ENCODE results near the gene SEL1L2.

SEL1L2 gene

DNA sequence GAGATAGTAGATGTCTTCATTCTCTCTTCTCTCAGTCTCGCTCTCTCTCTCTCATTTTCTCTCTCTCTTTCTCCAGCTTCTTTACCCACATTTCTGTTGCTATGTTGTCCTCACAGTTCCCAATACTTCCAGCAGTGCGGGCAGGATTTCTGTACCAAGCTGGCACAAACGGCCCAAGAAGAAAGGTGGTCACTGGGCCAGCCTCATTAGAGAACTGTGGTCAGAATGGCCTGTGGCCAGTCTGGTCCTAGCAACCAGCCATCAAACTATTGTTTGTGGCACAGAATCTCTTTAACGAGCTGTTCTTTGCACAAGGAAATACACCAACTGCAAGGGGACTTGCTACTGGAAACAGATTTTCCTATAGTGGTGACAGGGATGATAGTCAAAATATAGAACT lies 81.3 kb downstream of the SEL1L2 start:
- no peaks in the 10 kb centered on the region for H3K36me3 Mint-ChIP-seq
- H3K9me3 Mint-ChIP-seq (ENCODE audit: low read depth), result no peaks in the 10 kb centered on the region
- no peak overlapping the region for H3K4me3 Mint-ChIP-seq
- no peak overlapping the region for H3K27ac Mint-ChIP-seq
- no peaks in the 10 kb centered on the region for H3K4me1 Mint-ChIP-seq (ENCODE audit: low read depth)
- H3K27me3 Mint-ChIP-seq, result no peaks in the 10 kb centered on the region

DNA sequence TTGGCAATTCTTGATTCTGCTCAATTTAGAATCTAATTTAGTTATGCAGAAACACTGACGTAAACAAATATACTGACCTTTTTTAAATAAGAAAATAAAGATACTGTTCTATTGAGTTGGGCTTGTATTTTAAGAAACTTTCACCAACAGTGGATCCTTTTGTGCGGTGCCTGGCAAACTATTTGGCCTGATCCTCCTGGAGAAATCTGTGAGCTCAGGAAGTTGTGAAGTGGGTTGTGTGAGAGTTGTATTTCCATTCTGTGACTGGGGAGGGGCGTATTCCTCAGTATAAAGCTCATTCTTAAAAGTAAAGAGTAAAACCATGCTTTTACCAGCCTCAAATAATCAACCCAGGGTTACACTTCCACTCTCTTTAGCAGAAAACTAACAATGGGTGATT lies 85.6 kb downstream of the SEL1L2 start:
- Mint-ChIP-seq H3K27me3 (peaks cover 2% of the 10 kb centered on the region), H3K4me3 (no peak overlapping the region), H3K4me1 (ENCODE audit: low read depth) (no peaks in the 10 kb centered on the region), H3K27ac (no peak overlapping the region), H3K9me3 (ENCODE audit: low read depth) (no peaks in the 10 kb centered on the region), H3K36me3 (no peaks in the 10 kb centered on the region)

DNA sequence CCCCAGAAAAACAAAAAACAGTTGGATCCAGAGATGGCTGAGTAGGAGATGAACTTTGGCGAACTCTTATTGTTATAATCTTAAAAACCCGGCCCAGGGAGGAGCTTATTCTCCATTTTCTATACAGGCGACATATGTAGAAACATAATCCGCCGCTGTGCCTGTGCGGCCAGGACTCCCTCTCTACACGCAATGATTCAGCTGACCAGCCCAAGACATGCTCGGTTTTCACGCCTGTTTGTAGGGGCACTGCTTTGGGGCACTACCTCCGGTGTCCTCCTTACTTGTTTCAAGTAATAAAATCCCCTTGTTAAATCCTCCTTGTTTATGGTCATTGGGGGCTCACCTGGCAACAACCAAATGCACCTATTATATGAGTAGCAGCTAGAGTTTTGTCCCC lies 89.9 kb downstream of the SEL1L2 start:
- no peaks in the 10 kb centered on the region for H3K4me1 Mint-ChIP-seq (ENCODE audit: low read depth)
- no peak overlapping the region for H3K4me3 Mint-ChIP-seq
- no peaks in the 10 kb centered on the region for H3K9me3 Mint-ChIP-seq (ENCODE audit: low read depth)
- H3K27me3 Mint-ChIP-seq, result peaks cover 2% of the 10 kb centered on the region
- no peak overlapping the region for H3K27ac Mint-ChIP-seq
- H3K36me3 Mint-ChIP-seq, result no peaks in the 10 kb centered on the region

DNA sequence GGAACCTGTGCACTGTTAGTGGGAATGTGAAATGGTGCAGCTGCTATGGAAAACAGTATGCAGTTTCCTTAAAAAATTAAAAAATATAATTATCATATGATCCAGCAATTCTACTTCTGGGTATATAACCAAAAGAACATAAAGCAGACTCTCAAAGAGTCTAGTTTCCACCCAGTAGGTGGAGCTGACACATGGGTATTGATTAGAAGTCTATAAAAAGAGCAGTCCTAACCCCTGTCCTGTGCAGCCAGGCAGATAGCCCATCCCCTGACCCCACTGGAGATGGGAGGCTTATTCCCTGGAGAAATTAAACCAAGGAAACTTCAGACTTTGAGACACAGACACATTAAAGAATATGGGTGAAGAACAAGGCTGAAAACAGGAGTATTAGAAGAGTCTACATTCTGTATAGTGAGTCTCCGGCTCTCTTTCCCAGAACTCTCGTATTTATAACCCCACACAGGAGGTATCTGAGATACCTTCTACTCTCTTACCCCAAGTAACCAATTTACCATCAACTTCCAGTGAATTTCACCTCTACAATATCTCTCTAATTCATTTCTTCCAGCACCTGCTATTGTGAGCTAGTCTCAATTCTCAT lies 92.3 kb downstream of the SEL1L2 start:
- Mint-ChIP-seq H3K4me3 (no peak overlapping the region), H3K36me3 (no peaks in the 10 kb centered on the region), H3K9me3 (ENCODE audit: low read depth) (peaks cover 9% of the 10 kb centered on the region), H3K4me1 (ENCODE audit: low read depth) (no peaks in the 10 kb centered on the region), H3K27me3 (no peaks in the 10 kb centered on the region), H3K27ac (no peak overlapping the region)

DNA sequence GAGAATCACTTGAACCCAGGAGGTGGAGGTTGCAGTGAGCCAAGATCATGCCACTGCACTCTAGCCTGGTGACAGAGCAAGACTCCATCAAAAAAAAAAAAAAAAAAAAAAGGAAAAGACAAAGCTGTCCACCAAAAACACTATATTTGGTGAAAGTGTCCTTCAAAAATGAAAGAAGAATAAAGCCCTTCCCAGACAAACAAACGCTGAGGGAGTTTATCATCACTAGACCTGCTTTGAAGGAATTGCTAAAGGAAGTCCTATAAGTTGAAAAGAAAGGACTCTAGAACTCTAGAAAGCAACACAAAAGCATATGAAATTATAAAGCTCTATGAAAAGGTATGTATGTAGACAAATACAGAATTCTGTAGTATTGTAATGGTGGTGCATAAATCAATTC lies 98.8 kb downstream of the SEL1L2 start:
- Mint-ChIP-seq H3K4me1 (ENCODE audit: low read depth) (no peaks in the 10 kb centered on the region), H3K27me3 (no peaks in the 10 kb centered on the region), H3K9me3 (ENCODE audit: low read depth) (peaks cover 22% of the 10 kb centered on the region), H3K36me3 (peaks cover 2% of the 10 kb centered on the region), H3K4me3 (no peak overlapping the region), H3K27ac (no peak overlapping the region)

DNA sequence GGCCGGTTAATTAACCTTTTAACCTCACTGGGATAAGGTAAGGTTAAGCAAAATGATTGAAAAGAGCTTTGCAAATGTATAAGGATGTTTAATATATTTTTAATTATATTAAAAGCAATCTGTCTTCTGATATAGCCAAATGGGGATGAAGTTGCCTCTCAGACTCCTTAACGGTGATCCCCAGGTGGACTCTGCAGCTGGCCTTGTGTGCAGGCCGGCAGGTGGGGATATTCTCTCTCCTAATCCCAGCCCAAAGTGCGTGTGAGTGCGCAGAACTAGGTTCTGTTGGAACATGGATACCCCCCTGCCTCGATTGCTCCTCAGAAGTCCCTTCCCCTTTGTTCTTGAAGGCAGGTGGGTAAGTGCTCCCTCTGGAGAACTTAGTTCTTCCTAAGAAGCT lies 105.6 kb downstream of the SEL1L2 start:
- Mint-ChIP-seq H3K36me3 (no peaks in the 10 kb centered on the region), H3K4me1 (ENCODE audit: low read depth) (no peaks in the 10 kb centered on the region), H3K27me3 (peaks cover 2% of the 10 kb centered on the region), H3K4me3 (no peak overlapping the region), H3K27ac (no peak overlapping the region), H3K9me3 (ENCODE audit: low read depth) (no peaks in the 10 kb centered on the region)

DNA sequence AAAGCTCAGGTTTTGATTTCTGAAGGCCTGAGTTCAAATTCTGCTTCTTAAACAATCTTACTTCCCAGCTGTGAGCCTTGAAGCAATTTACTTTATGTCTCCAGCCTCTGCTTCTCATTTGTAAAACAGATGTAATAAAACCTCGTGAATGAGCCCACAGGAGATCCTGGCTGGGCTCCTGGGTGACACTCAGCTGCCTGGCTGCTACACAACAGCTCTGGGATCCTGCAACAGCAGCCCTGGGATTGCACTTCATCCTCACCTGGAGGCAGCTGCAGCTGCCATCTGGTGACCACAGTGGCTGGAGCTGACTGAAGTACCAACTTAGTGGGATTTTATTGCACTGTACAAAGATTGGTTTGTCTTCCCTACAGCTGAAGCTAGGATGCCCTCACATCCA lies 107.0 kb downstream of the SEL1L2 start:
- no peaks in the 10 kb centered on the region for H3K9me3 Mint-ChIP-seq (ENCODE audit: low read depth)
- H3K27me3 Mint-ChIP-seq, result peaks cover 2% of the 10 kb centered on the region
- H3K4me3 Mint-ChIP-seq, result no peak overlapping the region
- no peaks in the 10 kb centered on the region for H3K4me1 Mint-ChIP-seq (ENCODE audit: low read depth)
- no peaks in the 10 kb centered on the region for H3K36me3 Mint-ChIP-seq
- H3K27ac Mint-ChIP-seq, result no peak overlapping the region

DNA sequence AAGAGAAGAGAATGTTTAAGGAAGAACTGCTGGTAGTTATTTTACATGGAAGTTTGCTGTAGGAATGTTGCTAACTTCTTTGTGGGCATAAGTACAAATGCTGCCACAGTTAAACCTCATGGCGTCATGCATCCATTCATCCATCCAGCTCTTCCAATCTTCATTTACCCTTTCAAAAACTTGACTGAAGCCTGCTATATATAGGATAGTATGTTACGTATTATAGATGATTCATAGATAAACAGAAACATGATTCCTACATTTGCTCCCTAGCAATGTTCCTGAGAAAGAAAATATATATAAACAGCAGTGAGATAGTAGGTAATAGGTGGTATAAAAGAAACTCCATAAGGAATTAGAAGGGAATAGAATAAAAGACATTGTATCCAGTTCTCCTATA lies 111.8 kb downstream of the SEL1L2 start:
- Mint-ChIP-seq H3K4me3 (no peak overlapping the region), H3K4me1 (ENCODE audit: low read depth) (no peaks in the 10 kb centered on the region), H3K27ac (no peak overlapping the region), H3K36me3 (no peaks in the 10 kb centered on the region), H3K9me3 (ENCODE audit: low read depth) (no peaks in the 10 kb centered on the region), H3K27me3 (peaks cover 2% of the 10 kb centered on the region)

DNA sequence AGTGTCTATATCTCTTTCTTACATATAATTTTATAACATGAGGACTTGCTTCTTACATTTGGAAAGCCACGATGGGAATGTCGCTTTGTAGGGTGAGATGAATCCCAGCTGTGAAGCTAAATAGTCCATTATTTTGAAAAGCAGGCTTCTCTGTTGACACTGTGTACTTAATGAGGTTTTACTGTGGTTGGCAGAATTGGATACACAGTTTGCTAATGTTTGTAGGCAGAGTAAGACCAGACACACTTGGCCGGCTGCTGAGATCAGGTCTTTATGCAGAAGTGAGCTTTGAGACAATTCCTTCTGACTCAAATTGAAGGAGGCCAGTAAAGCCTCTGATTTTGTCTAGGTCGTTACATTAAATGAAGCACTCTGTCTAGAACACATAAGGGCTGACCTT lies 112.6 kb downstream of the SEL1L2 start:
- Mint-ChIP-seq H3K36me3 (no peaks in the 10 kb centered on the region), H3K9me3 (ENCODE audit: low read depth) (no peaks in the 10 kb centered on the region), H3K27me3 (peaks cover 2% of the 10 kb centered on the region), H3K4me1 (ENCODE audit: low read depth) (no peaks in the 10 kb centered on the region), H3K4me3 (no peak overlapping the region), H3K27ac (no peak overlapping the region)

DNA sequence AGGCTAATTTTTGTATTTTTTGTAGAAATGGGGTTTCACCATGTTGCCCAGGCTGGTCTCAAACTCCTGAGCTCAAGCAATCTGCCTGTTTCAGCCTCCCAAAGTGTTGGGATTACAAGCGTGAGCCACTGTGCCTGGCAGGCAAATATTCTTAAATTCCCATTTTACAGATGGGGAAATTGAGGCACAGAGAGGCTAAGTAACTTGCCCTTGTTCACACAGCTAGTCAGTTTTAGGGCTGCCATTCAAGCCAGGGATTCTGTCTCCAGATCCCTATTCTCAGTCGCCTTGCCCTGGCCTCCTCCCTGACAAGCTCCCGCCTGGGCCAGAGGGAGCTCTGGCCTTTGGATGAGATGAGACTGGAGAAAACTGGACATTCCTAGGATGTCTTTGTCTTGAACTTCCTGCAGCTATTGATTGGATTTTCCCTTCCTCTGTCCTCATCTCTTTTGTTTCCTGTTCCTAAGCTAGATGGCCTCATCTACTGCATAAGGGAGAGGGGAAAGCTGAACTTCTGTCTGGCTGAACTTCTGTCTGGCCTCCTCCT lies 115.1 kb downstream of the SEL1L2 start:
- Mint-ChIP-seq H3K27me3 (peaks cover 4% of the 10 kb centered on the region), H3K36me3 (no peaks in the 10 kb centered on the region), H3K4me1 (ENCODE audit: low read depth) (no peaks in the 10 kb centered on the region), H3K9me3 (ENCODE audit: low read depth) (no peaks in the 10 kb centered on the region), H3K27ac (no peak overlapping the region), H3K4me3 (no peak overlapping the region)

DNA sequence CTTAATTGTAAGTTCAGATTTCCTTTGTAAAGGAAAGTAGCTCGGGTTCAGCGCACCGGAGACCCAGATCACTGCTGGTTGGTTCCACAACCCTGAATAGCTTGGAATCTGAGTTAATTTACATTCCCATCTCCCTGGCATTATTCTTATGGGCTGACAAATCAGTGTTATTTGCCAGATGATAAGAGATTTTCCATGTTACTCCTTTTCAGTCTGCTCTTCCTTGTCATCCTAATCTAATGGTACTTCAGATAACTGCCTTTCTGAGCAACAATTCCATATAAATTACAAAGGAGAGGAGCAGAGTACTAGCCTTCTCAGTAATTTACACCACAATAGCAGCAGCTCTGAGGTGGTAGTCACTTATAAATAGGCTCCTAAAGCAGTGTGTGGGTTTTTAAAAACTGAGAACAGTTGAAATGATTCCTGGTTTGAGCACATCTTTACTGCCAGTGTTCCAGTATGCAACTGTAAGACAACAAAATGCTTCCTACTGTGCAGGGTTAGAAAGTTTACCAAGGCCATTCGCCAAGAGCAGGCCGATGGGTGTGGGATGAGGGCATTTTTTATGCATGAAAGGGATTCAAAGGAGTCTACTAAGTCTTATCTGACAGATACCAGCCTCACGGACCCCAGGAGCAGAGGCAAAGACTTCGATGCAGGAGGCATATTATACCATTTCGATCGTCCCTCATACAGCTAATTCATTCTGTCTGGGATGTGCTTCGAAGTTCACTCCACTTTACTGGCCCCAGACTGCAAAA lies 115.8 kb downstream of the SEL1L2 start:
- Mint-ChIP-seq H3K27me3 (peaks cover 5% of the 10 kb centered on the region), H3K27ac (no peak overlapping the region), H3K9me3 (ENCODE audit: low read depth) (no peaks in the 10 kb centered on the region), H3K4me1 (ENCODE audit: low read depth) (no peaks in the 10 kb centered on the region), H3K4me3 (no peak overlapping the region), H3K36me3 (no peaks in the 10 kb centered on the region)

DNA sequence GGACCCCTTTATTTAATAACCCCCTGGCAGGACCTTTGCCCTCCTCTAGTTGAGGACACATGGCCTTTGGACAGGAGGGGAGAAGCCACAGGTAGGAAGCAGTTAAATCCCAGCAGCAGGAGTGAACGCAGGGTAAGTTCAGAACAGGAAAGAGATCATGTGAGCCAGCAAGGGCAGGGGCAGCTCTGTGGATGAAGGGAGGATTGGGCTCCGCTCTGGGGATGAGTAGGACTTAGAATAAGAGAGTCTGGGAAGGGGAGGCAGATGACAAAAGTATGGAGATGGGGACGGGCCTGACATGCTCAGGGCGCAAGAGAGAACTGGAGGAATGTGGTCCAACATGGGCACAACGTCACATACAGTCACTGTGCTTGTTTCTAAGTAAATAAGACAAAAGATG lies 116.6 kb downstream of the SEL1L2 start:
- Mint-ChIP-seq H3K4me1 (ENCODE audit: low read depth) (no peaks in the 10 kb centered on the region), H3K27me3 (peaks cover 5% of the 10 kb centered on the region), H3K9me3 (ENCODE audit: low read depth) (no peaks in the 10 kb centered on the region), H3K4me3 (no peak overlapping the region), H3K36me3 (no peaks in the 10 kb centered on the region), H3K27ac (no peak overlapping the region)

DNA sequence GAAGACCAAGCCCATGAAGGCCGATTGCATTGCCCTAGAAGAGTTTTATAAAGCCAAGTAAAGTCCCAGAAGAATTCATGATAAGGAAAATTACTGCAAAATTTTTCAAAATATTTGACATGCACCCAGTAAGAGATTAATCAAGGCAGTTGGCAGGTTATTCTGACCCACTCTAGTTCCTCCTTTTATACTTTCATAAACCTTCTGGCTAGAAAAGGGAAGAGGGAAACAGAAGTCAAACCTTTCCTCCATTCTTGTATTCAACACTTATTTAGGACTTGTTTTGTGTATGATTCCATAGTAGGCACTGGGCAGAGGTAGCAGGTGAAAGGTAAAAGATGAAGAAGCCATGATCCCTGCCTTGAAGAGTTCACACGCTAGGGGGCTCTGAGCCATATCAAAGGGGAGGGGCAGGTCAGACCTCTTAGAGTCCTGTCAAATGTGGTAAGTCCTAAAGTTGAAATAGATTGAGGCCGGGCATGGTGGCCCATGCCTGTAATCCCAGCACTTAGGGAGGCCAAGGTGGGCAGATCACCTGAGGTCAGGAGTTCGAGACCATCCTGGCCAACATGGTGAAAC lies 120.2 kb downstream of the SEL1L2 start:
- Mint-ChIP-seq H3K9me3 (ENCODE audit: low read depth) (no peaks in the 10 kb centered on the region), H3K4me1 (ENCODE audit: low read depth) (no peaks in the 10 kb centered on the region), H3K27ac (no peak overlapping the region), H3K27me3 (peaks cover 5% of the 10 kb centered on the region), H3K4me3 (no peak overlapping the region), H3K36me3 (no peaks in the 10 kb centered on the region)

DNA sequence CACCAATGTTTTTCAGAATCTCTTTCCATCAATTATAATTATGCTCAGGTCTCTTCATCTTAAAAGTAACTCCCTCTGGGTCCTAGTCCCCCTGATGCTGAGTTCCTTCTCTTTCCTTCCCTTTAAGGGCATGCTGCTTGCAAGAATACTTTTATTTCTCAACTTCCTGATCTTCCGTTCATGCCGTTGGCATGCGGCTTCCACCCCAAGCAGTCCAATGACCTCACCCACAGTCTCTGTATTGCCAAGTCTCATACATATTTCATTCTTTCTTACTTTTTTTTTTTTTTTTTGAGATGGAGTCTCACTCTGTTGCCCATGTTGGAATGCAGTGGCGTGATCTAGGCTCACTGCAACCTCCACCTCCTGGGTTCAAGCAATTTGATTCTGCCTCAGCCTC lies 122.1 kb downstream of the SEL1L2 start:
- H3K9me3 Mint-ChIP-seq (ENCODE audit: low read depth), result no peaks in the 10 kb centered on the region
- no peak overlapping the region for H3K4me3 Mint-ChIP-seq
- H3K27me3 Mint-ChIP-seq, result peaks cover 4% of the 10 kb centered on the region
- no peaks in the 10 kb centered on the region for H3K4me1 Mint-ChIP-seq (ENCODE audit: low read depth)
- no peaks in the 10 kb centered on the region for H3K36me3 Mint-ChIP-seq
- no peak overlapping the region for H3K27ac Mint-ChIP-seq

DNA sequence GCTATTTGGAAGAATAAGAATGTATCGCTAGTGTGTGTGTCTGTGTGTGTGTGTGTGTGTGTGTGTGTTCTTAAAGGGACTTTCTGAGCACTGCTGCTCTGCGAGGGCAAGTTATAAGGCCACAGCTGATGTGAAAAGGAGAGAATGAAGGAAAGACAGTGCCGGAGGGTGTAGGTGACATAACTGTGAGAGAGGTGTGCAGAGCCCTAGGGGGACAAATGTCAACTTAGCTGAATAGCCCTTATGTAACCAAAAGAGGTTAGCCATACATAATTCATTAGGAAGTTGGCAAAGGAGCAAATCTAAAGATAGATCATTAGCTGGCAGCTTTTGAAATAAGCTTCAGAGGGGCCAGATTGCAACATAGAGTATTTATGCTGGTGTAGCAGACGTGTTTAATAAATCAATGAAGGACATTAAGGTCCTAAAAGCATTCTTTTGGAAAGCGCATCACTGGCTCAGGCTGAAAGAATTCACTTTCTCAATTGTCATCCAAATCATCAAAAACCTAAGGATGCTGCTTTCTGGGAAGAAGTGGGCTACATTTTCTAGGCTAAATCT lies 124.5 kb downstream of the SEL1L2 start:
- Mint-ChIP-seq H3K4me1 (ENCODE audit: low read depth) (no peaks in the 10 kb centered on the region), H3K9me3 (ENCODE audit: low read depth) (no peaks in the 10 kb centered on the region), H3K4me3 (no peak overlapping the region), H3K36me3 (no peaks in the 10 kb centered on the region), H3K27ac (no peak overlapping the region), H3K27me3 (peaks cover 8% of the 10 kb centered on the region)

Data from activated naive CD8-positive, alpha-beta T cell (primary cell).